ENCODE data around the gene NFE2.
"Not testable (repeated sequence)": the region's sequence is repeated elsewhere in the genome, so short reads cannot be mapped to it uniquely, and the experiment has no call there.

NFE2 gene

DNA sequence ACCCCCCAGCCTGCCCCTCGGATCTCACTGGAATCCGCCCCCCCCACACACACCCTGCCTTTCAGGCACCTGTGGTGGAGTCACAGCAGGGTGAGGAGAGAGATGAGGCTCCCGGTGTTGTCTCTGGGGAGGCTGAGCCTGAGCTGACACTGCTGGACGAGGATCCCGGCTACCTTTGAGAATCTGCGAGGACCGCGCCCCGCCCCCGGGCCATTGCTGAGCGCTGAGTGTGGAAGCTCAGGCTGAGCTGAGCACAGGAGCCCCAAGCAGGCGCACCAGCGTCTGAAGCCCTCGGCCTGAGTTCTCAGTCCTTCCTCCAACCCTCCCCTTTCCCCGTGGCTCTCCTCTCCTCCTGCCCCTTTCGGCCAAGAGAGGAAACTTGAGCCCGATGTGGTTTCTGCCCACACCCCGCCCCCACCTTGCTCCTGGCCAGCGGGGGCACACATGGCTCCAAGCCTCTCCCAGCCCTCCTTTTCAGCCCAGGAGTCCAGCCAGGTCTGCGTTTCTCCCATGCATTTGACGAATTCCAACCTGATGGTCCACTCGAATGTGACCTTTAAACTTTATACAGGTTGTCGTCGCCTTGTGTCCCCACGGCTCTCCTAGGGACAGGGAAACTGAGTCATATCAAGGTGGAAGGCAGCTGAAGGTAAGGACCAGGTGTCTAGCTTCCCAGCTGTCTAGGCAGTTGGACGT lies at the start of gene NFE2:
Gene NFE2, minus strand, starts transcription at position 284 of the 696 bp plus-strand sequence. CDS start 5,767 bp downstream, outside the sequence.
- DNase-seq: no peak

DNA sequence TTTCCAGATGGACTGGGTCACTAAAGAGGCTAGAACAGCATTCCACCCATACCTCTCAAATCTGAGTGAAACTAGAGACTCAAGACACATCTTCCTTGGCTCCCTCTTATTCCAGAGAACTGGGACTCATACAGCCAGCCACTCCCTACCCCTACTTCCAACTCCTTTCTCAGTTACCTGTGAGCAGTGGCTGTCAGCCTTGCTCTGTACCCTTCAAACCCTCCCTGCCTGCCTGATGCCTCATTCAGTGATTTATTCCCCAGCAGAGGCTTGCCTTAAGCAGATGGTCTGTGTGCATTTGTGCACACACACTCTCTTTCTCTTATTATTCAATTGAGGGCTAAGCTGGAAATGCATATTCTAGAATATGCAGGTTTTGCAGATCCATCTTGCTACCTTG lies 48.9 kb upstream of the NFE2 start:
- DNase-seq: no peak

DNA sequence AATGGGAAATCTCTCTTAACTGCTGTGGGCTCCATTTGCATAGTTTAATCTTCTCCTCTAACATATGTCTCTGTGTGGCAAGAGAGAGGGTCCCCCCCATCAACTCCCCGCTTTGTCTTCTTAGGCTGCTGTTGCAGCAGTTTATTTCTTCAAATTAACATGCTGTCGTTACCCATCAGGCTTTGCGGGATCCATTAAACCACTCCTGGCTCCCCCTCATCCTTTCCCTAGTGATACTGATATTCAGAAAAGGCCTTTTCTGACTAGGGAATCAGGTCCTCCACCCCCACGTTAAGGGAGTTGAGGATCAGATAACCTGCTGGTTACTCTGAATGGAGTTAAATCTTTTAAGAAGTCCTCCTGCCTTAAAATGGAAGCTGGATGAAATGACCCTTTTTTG lies 48.2 kb upstream of the NFE2 start:
- DNase-seq: no peak

DNA sequence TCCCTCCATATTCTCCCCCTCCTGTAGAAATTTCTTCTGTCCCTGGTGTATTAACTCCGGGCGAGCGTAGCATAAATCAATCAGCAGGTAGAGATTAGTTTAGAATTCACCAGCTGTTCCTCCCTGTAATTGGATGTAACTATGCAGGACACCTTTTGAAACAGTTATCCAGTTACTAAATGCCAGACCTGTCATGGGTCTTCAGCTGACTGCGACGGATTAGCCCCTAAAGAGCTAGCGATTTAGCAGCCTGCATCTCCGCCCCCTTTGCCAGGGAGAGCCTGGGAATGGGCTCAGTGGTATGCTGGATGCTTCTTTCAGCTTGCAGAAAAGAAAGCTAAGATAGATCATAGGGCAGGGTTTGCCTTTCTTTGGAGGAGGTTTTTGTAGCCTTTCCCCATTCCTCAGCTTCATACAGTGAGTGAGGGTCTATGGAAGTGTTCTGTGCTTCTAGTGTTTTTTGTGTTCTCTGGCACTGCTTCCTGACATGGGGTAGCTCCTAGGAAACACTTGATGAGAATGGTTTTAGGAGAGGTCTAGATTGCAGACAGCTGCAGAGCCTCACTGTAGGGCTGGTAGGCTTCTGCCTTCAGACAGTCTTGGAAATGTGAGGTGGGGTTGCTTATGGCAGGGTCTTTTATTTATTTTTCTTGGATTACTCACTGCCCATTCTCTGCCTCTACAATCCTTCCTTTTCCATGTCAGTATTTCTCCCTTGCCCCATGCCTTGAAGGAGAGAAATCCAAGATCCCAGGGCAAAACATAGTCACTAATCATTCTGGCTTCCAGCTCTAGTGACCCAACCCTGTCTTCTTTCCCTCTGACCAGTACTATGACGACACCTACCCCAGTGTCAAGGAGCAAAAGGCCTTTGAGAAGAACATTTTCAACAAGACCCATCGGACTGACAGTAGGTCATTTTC lies 40.8 kb upstream of the NFE2 start:
- no peak for DNase-seq

DNA sequence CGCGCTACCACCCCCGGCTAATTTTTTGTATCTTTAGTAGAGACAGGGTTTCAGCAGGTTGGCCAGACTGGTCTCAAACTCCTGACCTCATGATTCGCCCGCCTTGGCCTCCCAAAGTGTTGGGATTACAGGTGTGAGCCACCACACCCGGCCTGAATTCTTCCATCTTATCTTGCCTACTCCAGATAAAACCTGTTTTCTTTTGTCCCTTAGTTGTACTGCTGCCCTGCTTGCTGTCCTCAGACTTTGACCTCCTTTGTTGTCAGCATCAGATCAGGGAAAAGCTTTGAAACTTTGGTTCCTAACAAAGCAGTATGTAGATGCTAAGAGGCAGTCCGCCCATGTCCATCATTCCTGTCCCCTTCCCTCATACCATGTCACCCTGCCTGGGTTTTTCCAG lies 40.0 kb upstream of the NFE2 start:
- no peak for DNase-seq

DNA sequence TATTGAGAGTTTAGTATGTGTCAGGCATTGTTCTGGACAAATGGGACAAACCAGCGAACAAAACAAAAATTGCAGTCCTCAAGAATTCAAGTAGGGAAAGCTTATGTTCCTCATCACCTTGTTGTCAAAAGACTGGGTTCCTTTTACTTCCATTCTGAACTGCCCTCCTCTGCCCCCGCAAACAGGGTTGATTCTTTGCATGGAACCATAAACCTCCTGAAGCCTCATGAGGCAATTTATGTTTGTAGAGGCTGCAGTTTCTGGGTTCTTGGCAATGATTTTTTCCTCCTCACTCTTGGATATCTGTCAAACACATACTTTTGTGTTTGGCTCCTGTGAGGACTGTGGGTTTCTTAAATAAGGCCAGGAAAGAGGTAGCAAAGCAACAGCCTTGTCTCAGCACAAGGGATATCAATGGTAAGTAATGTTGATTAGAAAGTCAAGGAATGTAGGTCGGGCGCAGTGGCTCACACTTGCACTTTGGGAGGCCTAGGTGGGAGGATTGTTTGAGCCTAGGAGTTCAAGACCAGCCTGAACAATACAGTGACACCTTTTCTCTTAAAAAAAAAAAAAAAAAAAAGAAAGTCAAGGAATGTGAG lies 38.0 kb upstream of the NFE2 start:
- DNase-seq: no peak

DNA sequence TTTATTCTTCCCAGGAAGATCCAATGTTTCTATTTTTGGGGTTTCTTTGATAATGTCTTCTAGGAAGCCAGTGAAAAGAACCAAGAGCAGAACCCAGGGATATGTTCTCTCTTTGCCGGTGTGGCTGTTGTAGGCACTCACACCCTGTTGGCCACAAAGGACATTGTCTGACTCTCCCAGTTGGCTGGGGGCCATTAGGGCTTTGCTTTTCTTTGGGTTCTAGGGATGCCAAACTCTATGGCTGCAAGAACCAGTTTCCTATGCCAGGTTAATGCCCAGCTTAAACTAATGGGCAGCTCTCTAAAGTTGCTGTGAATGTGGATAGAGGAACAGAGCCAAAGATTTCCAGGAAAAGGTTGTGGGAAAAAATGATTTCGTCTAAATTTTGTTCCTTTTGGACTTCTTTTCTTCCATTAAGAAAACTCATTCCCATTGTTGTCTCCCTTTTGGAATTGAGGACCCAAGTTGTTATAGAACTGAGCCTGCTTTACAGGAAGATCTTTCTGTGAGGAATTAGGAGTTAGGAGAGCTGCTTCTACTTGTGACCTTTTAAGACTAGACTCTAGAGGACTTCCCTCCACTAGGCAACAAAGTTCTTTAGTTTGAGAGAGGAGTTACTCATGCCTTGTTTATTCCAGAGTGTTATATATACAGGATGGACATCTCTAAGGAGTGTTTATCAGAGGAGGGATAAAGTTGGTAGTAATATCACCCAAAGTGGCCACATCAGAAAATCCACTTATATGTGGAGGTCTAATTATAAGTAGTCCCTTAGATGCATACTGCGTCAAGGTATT lies 37.2 kb upstream of the NFE2 start:
- no peak for DNase-seq

DNA sequence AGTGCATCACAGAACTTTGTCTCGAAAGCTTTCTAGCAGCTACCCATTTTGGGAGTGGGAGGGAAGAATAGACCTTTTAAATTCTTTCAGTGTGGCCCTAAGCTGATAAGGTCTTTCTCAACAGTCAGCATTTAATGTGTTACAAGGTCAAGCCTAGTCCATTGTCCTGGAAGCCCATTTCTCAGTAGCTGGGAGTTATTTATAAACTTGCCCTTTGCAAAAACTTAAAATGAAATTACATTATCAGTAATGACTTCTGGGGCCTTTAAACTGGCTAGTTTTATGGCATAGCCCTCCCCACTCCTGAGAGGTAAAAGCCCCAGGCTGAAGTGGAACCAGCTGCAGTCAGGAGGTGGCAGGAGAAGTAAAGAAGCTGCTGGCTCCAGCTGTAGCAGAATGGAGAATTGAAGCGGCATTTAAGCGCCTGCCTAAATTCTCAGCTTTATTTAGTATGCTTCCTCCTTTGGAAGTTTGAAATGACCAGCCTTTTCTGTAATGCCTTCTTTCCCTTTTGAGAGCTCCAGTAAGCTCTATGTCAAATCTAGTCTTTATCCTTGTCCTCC lies 36.5 kb upstream of the NFE2 start:
- DNase-seq: no peak

DNA sequence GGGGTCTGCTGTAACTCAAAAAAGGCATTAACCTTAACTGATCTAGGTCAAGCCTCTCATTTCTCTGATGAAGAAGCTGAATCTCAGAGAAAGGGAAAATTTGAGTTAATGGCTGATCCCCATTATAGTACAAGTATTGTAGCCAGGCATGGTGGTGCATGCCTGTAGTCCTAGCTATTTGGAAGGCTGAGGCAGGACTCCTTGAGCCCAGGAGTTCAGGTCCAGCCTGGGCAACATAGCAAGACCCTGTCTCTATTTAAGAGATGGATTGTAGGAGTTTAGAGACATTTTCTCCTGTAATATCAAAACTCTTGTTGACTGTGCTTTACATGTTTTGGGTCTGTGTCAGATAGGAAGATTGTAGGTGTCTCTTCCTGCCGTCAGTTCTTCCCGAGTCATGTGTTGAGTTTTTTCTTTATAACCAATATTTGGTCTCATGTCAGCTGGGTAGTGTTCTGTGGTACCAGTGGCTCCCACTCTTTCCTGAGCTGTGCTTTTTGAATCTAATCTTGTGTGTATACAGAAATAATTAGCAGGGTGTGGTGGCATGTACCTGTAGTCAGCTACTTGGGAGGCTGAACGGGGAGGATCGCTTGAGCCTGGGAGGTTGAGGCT lies 32.7 kb upstream of the NFE2 start:
- DNase-seq: no peak

DNA sequence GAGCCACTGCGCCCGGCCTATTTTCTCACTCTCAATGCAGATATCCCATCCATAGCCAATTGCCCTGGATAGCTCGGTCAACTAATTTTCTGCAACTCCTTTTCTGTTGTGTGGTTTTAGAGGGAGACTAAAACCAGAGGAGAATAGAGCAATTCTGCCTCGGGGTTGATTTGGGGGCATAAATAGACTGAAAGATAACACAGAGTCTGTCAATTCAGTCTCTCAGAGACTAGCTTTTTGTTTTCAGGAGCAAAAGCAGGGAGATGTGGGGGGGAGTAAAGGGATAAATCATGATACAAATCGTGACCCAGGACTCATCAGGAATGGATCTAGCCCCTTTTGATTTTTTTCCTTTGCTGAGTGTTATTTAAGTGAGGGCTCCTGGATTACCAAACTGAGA lies 30.6 kb upstream of the NFE2 start:
- DNase-seq: no peak

DNA sequence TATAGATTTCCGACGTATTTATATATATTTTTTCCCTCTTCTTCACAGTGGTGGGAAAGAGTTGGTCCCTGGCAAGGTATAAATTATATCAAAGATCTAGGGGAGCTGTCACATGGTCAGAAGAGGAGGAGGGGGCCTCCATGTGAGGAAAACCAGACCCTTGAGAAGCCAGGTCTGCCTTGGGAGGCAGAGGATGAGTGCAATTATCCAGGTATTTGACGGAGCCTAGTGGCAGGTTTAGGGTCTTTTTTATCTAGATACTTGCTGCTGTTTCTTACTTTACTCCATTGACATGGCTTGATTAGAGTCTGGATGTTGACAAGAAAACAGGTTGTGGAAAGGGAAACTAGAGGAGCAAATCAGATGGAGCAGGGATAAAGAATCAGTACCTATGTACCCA lies 29.6 kb upstream of the NFE2 start:
- DNase-seq: no peak

DNA sequence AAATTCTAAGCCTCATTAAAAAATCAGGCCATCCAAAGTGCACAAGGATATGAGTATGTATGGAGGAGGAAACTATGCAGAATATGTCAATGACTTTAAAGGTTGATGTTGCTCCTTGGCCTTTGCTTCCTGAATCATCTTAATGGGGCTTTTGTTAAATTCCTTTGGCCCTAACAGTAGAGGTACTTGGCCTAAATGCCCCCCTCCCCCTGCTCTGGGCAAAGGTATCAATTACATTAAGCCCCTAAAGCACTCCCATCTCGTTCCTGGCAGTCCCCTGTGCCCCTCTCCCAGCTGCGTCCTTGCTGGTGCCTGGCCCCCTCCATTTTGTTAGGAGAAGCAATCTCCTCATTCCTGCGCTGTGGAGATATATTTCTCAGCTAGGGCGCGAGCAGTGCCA lies 28.9 kb upstream of the NFE2 start:
- peak in 1 of 2 experiments; percentile 23 for DNase-seq

DNA sequence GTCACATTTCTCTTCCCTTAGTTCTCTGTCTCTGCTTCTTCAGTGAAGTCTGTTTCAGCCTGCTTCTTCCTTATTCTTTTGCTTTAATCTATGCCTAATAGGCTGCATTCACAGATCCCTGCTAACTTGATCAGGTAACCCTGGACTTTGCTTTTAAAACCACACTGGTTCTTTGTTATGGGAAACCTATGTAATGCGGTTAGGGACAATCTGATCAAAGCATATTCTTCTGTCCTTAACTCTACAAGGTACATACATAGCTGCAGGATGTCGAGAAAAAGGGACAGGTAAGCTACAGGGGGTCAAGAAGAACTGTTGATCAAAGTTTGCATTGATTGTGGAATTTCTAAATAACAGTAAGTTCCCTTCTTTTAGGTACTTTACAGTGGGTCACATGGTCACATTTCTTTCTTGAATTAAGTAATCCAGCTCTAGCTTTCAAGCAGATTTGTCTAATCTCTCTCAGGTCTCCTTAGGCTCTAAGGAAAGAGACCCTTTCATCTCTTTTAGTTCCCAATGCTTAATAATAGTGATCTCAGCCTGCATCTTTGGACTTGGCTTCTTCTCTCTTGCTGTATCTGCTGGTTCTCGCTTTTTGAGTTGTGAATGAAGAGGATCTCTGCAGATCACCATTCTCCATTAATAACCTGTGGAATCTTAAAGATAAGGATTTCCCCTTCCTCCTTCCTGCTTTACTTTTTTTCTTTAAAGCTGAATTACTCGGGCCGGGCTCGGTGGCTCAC lies 28.0 kb upstream of the NFE2 start:
- DNase-seq: no peak

DNA sequence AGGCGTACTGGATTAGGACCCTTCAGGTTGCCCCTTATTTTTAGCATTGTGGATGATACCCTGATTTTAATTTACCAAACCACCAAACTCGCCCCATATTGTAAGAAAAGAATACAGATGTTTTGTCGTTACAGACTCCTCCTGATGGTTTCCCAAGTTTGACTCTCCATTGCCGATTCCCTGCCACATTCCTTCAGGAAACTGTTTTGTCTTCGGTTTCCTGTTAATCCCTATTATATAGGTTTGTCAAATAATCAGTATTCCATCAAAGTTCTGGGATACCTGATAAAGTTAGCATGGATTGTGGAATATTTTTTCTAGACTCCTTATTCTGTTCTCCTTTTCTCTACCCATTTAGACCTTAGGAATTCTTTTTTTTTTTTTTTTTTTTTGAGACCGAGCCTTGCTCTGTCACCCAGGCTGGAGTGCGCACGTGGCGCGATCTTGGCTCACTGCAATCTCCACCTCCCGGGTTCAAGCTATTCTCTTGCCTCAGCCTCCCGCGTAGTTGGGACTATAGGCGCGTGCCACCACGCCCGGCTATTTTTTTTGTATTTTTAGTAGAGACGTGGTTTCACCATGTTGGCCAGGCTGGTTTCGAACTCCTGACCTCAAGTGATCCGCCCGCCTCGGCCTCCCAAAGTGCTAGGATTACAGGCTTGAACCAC lies 24.8 kb upstream of the NFE2 start:
- DNase-seq: not testable (repeated sequence)

DNA sequence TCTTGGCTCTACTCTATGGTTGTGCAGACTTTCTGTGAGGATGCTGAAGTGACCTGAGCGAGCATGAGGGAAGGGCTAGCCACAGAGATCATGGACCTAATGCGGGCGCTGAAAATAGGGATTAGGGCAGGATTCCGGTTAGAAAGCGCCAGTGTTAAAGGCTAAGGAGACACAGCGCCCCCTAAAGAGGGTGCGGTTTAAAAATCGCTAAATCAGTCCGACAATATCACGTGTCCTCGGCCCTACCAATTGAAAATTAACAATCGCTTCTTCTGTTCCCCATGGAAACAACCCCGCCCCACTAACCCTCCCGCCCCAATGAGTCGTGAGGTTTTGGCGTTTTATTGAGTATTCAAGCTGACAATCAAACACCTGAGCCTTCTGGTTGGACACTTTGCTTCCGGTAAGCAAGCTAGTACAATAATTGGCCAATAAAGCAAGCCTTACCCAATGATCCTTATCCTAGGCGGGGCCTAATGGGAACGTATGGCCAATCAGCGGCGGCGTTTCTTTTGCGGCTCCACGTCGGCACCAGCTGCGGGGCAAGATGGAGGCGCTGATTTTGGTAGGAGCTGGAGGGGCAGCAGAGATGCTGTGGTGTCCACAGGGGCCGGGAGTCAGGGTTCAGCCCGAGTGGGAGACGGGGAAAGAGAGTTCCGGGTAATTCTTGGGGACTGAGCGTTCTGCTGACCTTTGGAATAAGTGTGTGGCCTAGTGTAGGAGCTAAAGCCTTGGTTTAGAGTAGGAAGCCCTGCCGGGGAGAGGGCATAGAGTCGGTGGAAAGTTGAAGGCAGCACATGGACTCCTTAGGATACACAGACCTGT lies 24.0 kb upstream of the NFE2 start, which contains the start of gene COPZ1:
Gene COPZ1, plus strand, starts transcription at position 515 of the 825 bp plus-strand sequence. Its CDS starts 33 bp downstream, at position 548.
- DNase-seq: peak; percentile 99 to 100

DNA sequence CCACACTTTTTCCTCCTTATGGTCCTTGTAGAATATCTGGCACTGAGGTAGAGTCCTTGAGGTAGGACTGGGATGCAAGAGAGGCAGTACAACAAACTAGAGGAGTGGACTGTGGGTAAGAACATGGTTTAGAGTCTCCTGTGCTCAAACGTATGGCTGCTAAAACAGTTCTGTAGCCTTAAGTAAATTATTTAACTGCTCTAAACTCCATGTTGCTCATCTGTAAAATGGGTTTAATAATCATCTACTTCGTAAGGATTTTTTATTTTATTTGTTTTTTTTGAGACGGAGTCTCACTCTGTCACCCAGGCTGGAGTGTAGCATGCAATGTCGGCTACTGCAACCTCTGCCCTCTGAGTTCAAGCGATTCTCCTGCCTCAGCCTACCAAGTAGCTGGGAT lies 20.5 kb upstream of the NFE2 start:
- DNase-seq: no peak

DNA sequence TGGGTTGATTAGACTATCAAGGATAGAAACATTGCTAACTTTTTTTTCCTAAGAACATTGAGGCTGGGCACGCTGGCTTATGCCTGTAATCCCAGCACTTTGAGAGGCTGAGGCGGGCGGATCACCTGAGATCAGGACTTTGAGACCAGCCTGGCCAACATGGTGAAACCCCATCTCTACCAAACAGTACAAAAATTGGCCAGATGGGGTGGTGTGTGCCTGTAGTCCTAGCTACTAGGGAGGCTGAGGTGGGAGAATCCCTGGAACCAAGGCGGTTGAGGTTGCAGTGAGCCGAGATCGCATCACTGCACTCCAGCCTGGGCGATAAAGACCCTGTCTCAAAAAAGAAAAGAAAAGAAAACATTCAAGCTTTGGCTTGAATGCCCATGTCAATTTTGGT lies 11.5 kb upstream of the NFE2 start:
- not testable (repeated sequence) for DNase-seq

DNA sequence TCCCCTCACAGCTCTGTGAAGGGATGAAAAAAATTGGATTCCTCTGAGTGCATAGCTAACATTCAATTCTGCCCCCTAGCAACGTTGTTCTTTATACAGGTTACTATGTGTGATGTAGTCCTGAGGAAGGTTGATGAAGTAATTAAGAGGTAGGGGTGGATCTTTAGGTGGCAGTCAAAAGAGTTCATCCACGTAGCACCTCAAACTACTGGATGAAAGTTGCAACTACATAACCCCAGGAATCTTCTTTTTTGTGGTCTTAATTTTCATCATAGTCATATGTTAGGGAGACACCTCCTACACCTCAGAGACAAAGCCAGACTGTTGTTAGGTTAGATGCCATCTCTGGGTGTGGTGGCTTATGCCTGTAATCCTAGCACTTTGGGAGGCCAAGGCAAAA lies 10.2 kb upstream of the NFE2 start:
- DNase-seq: no peak

DNA sequence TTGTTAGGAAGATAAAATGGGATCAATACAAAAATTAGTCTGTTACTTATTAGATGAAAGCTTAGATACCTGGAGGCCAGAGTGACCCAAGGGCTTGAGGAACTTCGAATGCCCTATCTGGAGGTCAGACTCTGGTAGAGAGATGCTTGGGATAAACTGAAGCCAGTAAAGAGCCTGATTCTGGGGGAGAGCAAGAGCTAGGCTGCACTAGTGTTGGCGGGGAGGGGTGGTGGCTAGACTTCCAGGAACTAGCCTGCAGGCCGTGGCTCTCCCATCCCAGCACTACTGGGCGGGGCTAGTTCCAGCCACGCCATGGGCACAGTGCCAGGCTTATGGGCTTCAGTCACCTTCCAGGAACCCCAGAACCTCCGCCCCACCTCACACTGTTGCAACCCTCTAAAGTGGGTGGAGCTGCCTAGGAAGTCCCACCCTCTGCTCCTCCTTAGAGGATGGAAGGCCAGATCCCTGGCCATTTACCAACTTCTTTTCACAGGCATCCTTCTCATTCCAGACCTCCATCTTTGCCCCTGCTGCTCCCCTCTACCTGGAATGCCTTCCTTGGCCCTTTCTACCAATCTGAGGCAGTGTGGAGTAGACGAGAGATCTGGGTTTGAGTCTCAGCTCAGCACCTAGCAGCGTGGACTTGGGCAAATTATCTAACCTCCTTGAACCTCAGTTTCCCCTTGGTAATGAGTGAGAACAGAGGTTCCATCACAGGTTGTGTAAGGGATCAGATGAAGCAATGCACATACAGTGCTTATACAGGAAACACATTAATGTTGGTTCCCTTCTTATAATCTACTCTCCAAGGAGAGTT lies 6.3 kb upstream of the NFE2 start:
- no peak for DNase-seq

Data from SW 1271 (cell line).